Ovary (tissue), 9 donors: ENCODE measurements around the gene SEMA5A. TPM values are rescaled to one million over a fixed set of nuclear protein-coding genes. Genes with fewer than 3 reads are reported as not detected.

Source experiments
- DNase-seq, 5 donors: peaks; one replicate each; pipeline ENCODE4 v3.0.0-alpha.2; 2019 to 2020
- H3K27ac ChIP-seq, 2 donors: fragments of 200-600 bp; one replicate each; pipeline versions ENCODE4 v1.5.1 to v1.8.0; 2019 to 2022
- H3K27me3 ChIP-seq: fragments of 200-600 bp; one replicate; pipeline ENCODE4 v1.8.0; 2022
- H3K36me3 ChIP-seq: fragments of 200-600 bp; sonication (generic); one replicate; pipeline ENCODE4 v1.5.1; 2019
- H3K4me1 ChIP-seq: one replicate; pipeline ENCODE4 v1.8.1; 2013; ENCODE audit warnings: mild to moderate bottlenecking, moderate library complexity; ENCODE audit not compliant: insufficient read depth
- H3K4me3 ChIP-seq: fragments of 200-600 bp; sonication (generic); one replicate; pipeline ENCODE4 v1.5.1; 2017
- H3K9me3 ChIP-seq, 2 donors: fragments of 200-600 bp in 1 of 2; sonication (generic) in 1 of 2; one replicate each; pipeline versions ENCODE4 v1.5.1 to v1.8.1; 2013 to 2019; ENCODE audit warnings: mild to moderate bottlenecking in 1 of 2, moderate library complexity in 1 of 2
- EP300 ChIP-seq: sonication (generic); formaldehyde crosslinking; IDR thresholded peaks from one replicate; pipeline ENCODE4 v1.6.1; 2017; ENCODE audit warnings: antibody characterized with exemption
- POLR2A ChIP-seq: fragments of 450-650 bp; IDR thresholded peaks from one replicate; pipeline ENCODE4 v1.6.1; 2017; ENCODE audit warnings: antibody characterized with exemption, mild to moderate bottlenecking, moderate library complexity
- WGBS, 3 donors: extraction: QIAGEN DNeasy Blood & Tissue Kit in 1 of 3; methylation state at CpG; one replicate each; pipeline versions ENCODE4 v1.1.5 to v1.1.7; 2013 to 2017; 5-methylcytosine and 5-hydroxymethylcytosine counted together
- intact Hi-C, 4 donors: fragments of 100-400 bp; cut with DNase I; formaldehyde crosslinking; loops; one replicate each; pipeline versions ENCODE4 v1.11.0 to v1.15.1; 2022 to 2023
- polyA plus RNA-seq, 2 donors: library from polyadenylated mRNA; stranded (reverse); fragments of 200-250 nt in 1 of 2; fragments of 350-450 nt in 1 of 2; fragmentation: Illumina TruSeq in 1 of 2; extraction: RNeasy Lipid Tissue Mini Kit (QIAGEN cat#74804) in 1 of 2; gene quantifications; one replicate each; pipeline ENCODE4 v1.2.3, GENCODE V29; 2013 to 2014
- total RNA-seq, 7 donors: library from RNA; depleted of rRNA in 2 of 7; stranded (reverse); fragments of >200 nt in 2 of 7; fragmentation: NEBNext Ultra II Directional in 3 of 7; extraction: Animal tissue kit (Norgen Biotek cat#: 25700) in 3 of 7; gene quantifications; one replicate each; pipeline versions ENCODE4 v1.1.0 to v1.2.4, GENCODE V29; 2016 to 2023
- TF ChIP-seq, protein P1 (sequence below), 3 donors: fragments of 450-650 bp in 2 of 3; fragments of 200-600 bp in 1 of 3; IDR thresholded peaks; one replicate each; pipeline versions ENCODE4 v1.5.1 to v1.8.0; 2016 to 2022; ENCODE audit warnings: antibody characterized with exemption in 3 of 3, mild to moderate bottlenecking in 1 of 3
- donor health status: DM: no; HTN: no; CAD: no; lungs with moderate emphysema.
- donor health status: DM: no; HTN: no; CAD: no.
- donor health status: Bipolar disorder and iron deficiency.
- donor health status: DM: yes; HTN: yes; CAD: no.
- donor health status: DM: no; HTN: no; CAD: no.
- donor health status: DM: yes; HTN: yes; CAD: no.

Gene SEMA5A
- total and polyA plus RNA-seq, 9 donors: 2.0 to 6.6 (median 4.3) TPM

DNA sequence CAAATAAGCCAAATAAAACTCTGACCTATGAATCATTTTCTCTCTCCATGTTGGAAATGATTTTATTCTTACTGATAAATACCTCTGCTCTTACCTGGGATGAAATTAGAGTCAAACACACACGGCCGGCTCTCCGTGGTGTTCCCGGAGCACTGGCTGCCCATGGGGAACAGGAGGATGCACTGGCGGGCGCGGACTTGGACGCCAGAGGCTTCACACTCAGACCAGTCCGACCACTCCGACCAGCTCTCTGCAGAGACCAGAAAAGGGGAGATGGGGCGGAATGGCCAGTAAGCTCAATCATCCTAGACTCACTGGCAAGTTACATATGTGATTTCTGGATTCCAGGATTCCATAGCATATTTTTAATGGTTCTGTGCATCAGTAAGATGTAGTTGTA lies 494.1 kb downstream of the SEMA5A start:
- 94 to 99% (median 98%) methylated on average over 11 of the region's 11 CpGs for WGBS, 3 donors
- no peak for TF ChIP-seq POLR2A
- TF ChIP-seq, protein P1, sequence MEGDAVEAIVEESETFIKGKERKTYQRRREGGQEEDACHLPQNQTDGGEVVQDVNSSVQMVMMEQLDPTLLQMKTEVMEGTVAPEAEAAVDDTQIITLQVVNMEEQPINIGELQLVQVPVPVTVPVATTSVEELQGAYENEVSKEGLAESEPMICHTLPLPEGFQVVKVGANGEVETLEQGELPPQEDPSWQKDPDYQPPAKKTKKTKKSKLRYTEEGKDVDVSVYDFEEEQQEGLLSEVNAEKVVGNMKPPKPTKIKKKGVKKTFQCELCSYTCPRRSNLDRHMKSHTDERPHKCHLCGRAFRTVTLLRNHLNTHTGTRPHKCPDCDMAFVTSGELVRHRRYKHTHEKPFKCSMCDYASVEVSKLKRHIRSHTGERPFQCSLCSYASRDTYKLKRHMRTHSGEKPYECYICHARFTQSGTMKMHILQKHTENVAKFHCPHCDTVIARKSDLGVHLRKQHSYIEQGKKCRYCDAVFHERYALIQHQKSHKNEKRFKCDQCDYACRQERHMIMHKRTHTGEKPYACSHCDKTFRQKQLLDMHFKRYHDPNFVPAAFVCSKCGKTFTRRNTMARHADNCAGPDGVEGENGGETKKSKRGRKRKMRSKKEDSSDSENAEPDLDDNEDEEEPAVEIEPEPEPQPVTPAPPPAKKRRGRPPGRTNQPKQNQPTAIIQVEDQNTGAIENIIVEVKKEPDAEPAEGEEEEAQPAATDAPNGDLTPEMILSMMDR (IDR thresholded peaks at IDR 0.05): no peak
- TF ChIP-seq EP300: no peak
- Histone ChIP-seq H3K36me3 (no peaks in the 10 kb centered on the region), H3K9me3 (no peaks in the 10 kb centered on the region), H3K27ac (no peak overlapping the region), H3K27me3 (no peaks in the 10 kb centered on the region), H3K4me3 (no peak overlapping the region), H3K4me1 (peaks cover 4% of the 10 kb centered on the region)
- DNase-seq: no peak
- intact Hi-C loops: no loop called here

DNA sequence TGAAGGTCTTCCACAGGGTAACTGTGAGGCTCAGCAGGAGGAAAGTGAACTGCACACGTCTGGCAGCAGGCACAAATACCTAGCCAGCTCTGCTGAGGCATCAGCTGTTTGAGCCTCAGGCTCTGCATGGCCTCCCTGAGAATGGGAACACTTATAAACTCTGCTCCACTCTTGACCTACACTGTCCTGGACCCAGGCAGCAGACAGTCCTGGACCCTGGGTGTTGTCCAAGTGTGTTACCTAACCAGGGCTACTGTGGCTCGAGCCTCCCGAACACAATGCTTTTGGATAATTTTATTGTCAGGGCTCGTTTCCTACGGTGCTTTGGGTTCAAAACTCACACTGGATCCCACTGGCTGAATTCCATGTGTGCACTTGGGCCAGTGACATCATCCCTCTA lies 497.9 kb downstream of the SEMA5A start:
- peaks cover 2% of the 10 kb centered on the region for H3K4me1 ChIP-seq
- H3K27me3 ChIP-seq: no peaks in the 10 kb centered on the region
- DNase-seq: no peak
- H3K27ac ChIP-seq: no peak overlapping the region
- H3K36me3 ChIP-seq: no peaks in the 10 kb centered on the region
- WGBS, 3 donors: 93 to 97% (median 96%) methylated on average over 5 of the region's 5 CpGs
- intact Hi-C loops: no loop called here
- no peaks in the 10 kb centered on the region for H3K9me3 ChIP-seq
- TF ChIP-seq, protein P1 (IDR thresholded peaks at IDR 0.05): no peak
- TF ChIP-seq EP300 (no peak), POLR2A (no peak)
- H3K4me3 ChIP-seq: no peak overlapping the region

DNA sequence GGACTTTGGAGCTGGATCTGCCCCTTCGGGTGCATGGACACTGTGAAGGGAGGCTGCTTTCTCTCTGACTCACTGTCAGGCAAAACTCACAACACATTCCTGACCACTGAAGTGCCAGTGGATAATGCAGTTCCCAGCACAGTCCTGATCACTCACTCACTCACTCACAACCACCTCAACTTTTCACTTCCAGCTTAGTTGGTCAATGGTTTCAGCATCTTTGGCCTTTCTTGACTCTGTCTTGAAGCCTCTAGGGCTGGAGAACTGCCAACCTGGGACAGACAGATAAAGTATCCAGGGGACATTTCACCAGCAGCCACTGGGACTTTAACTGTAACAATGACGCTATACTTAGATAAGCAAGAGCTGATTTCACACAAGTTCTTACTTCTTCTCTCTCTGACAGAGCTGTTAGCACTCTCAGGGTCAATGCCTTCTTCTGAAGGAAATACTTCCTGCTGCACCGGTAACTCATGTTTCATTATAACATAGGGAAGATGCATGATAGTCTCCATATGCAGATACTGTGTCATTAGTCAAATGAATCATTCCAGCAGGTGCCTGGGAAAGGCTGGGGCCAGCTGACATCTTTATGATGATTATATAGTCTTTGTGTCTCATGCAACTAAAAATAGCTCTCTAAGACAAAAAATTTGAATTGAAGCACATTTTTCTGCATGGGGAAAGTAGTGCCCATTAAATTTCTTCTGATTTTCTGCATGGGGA lies 499.0 kb downstream of the SEMA5A start:
- Histone ChIP-seq H3K4me3 (no peak overlapping the region), H3K36me3 (no peaks in the 10 kb centered on the region), H3K9me3 (no peaks in the 10 kb centered on the region), H3K27ac (no peak overlapping the region), H3K27me3 (no peaks in the 10 kb centered on the region), H3K4me1 (no peaks in the 10 kb centered on the region)
- DNase-seq: no peak
- 34 to 55% (median 47%) methylated on average over 3 of the region's 3 CpGs for whole genome bisulfite sequencing, 3 donors
- intact Hi-C loops: no loop called here
- no peak for TF ChIP-seq EP300
- TF ChIP-seq POLR2A: no peak
- TF ChIP-seq, protein P1 (IDR thresholded peaks at IDR 0.05): no peak

DNA sequence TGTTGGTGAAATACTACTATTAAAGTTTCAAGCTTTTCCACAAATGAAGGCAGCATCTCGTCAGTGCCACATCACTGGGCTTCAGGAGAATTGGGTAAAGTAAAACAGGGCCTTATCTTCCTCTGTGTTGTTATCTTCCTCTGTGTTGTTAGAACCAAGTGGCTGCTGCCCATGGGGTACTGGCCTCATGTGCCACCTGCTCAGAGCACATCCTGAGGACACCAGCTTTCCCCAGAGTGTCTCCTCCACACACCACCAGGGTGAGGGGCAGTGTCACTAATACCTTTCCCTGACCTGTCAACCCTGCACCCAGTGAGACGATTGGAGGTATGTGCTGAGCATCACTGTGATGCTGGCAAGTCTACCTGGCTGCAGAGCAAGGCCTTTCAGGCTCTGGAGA lies 499.9 kb downstream of the SEMA5A start:
- DNase-seq: no peak
- intact Hi-C loops: no loop called here
- no peak overlapping the region for H3K27ac ChIP-seq
- WGBS, 3 donors: 86 to 95% (median 87%) methylated on average over 2 of the region's 2 CpGs
- no peaks in the 10 kb centered on the region for H3K36me3 ChIP-seq
- TF ChIP-seq, protein P1 (IDR thresholded peaks at IDR 0.05): no peak
- no peak for TF ChIP-seq POLR2A
- TF ChIP-seq EP300: no peak
- no peak overlapping the region for H3K4me3 ChIP-seq
- H3K27me3 ChIP-seq: no peaks in the 10 kb centered on the region
- no peaks in the 10 kb centered on the region for H3K4me1 ChIP-seq
- H3K9me3 ChIP-seq: no peaks in the 10 kb centered on the region
